ENCODE measurements around the gene BBS9. TPM values are rescaled to one million over a fixed set of nuclear protein-coding genes. Genes with fewer than 3 reads are reported as not detected.

Gene BBS9
- total and polyA plus RNA-seq, 4 experiments from 2014 or later: 13.9 to 27.3 (median 24.8) TPM

DNA sequence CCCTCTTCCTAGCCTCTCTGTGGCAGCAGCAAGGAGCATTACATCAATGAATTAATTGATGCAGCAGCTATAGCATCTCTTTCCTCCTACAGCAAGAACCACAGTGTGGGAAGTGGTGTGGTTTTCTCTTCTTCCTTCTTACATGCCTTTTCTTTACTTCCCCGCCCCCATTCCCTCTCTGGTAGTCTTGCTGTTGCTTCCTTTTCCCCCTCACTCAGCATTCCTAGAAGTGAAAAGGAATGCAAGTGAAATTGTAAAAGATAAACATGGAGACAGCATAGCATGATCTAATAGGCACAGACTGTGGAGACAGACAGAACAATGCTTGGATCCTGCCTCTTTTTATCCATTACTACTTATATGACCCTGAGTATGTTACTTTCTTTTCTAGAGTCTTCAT lies 405.5 kb downstream of the BBS9 start:
- H3K27me3 ChIP-seq (ENCODE audit: insufficient read depth, low read length): no peaks in the 10 kb centered on the region
- H3K9me3 ChIP-seq (ENCODE audit: control insufficient read depth in 1 of 2, low read length in 2 of 2): peaks cover 0 to 11% of the 10 kb centered on the region in 2 donors
- no peaks in the 10 kb centered on the region for H3K4me1 ChIP-seq (ENCODE audit: insufficient read depth, low read length)
- H3K27ac Mint-ChIP-seq: no peak overlapping the region
- peaks cover 3 to 40% (median 23%) of the 10 kb centered on the region in 8 donors for H3K9me3 Mint-ChIP-seq
- CTCF ChIA-PET (ENCODE audit: partially characterized antibody): no interaction called here
- no peaks in the 10 kb centered on the region for H3K4me1 Mint-ChIP-seq
- H3K36me3 ChIP-seq (ENCODE audit: insufficient read depth, low read length): no peaks in the 10 kb centered on the region
- H3K27ac ChIP-seq (ENCODE audit: low read depth, low read length): no peak overlapping the region
- peak overlapping the region in 1 of 8 donors; percentile 2 for H3K4me3 Mint-ChIP-seq
- DNase-seq: no peak
- H3K27me3 Mint-ChIP-seq: no peaks in the 10 kb centered on the region
- H3K36me3 Mint-ChIP-seq: peaks cover 72 to 91% of the 10 kb centered on the region in 2 donors
- POLR2A ChIA-PET (ENCODE audit: partially characterized antibody): no interaction called here
- intact Hi-C loops (cut with micrococcal nuclease): loop anchor here (10.0 kb wide), 1 partner anchor 60 kb away; no protein-coding TSS in a partner anchor
- no peak overlapping the region for H3K4me3 ChIP-seq (ENCODE audit: low read length in 2 of 2)

DNA sequence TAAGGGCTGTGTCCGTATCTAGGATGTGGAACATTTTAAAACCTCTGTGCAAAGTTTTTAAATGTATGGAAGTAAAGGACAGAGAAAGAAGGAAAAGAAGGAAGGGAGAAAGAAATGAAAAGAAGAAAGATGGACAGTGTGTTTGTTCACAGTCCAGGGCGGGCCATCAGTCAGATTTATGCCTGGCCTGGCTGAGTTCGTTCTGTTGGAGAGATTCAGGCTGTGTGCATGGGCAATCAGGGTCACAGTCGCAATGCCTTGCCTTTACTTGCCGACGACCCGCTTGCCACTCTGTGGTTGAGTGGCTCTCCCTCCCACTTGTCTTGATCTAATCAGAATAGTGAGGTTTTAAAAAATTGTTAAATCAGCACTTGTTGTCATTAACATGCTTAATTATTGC lies 406.6 kb downstream of the BBS9 start:
- Histone ChIP-seq H3K36me3 (ENCODE audit: insufficient read depth, low read length) (no peaks in the 10 kb centered on the region), H3K27ac (ENCODE audit: low read depth, low read length) (no peak overlapping the region), H3K9me3 (ENCODE audit: control insufficient read depth in 1 of 2, low read length in 2 of 2) (peaks cover 0 to 16% of the 10 kb centered on the region in 2 donors), H3K27me3 (ENCODE audit: insufficient read depth, low read length) (no peaks in the 10 kb centered on the region), H3K4me1 (ENCODE audit: insufficient read depth, low read length) (no peaks in the 10 kb centered on the region), H3K4me3 (ENCODE audit: low read length in 2 of 2) (no peak overlapping the region)
- Mint-ChIP-seq H3K4me1 (no peaks in the 10 kb centered on the region), H3K27ac (peak overlapping the region in 1 of 7 donors; percentile 61), H3K36me3 (peaks cover 79 to 94% of the 10 kb centered on the region in 2 donors), H3K27me3 (no peaks in the 10 kb centered on the region), H3K4me3 (peak overlapping the region in 1 of 8 donors; percentile 37), H3K9me3 (peaks cover 3 to 49% (median 31%) of the 10 kb centered on the region in 8 donors)
- ChIA-PET POLR2A (ENCODE audit: partially characterized antibody) (no interaction called here), CTCF (ENCODE audit: partially characterized antibody) (no interaction called here)
- DNase-seq: no peak
- intact Hi-C loops (cut with micrococcal nuclease): loop anchor here (10.0 kb wide), 1 partner anchor 59 kb away; no protein-coding TSS in a partner anchor

DNA sequence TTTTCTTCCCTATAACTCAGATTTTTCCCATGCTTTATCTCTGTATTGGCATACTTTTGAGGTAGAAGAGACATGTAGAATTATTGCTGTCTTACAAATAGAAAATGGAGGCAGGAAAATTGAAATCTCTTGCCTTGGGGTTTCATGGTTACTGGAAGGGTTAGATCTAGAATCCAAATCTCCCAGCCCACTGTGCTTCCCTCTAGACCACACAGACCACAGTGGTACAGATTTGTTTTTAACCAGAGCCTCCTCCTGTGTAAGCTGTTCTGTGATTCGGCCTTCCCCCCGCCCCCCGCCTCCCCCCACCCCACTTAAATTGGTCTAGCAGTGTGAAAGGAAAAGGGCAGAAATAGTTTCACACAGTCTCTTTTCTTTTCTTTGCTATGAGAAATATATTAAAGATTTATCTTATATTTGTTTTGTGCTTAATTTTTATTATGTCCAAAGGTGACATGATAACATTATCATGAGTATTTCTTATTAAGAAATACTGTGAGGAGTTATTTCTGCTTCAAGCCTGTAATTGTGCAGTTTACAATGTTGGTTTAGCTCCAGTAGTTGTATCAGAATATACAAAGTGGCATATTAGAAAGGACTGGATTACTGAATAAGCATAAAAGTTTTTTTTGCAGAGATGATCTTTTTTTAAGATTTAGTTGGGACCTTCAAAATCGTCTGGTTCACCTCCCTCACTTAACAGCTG lies 407.2 kb downstream of the BBS9 start:
- no peaks in the 10 kb centered on the region for H3K4me1 ChIP-seq (ENCODE audit: insufficient read depth, low read length)
- no peak overlapping the region for H3K4me3 ChIP-seq (ENCODE audit: low read length in 2 of 2)
- Mint-ChIP-seq H3K4me1 (no peaks in the 10 kb centered on the region), H3K4me3 (no peak overlapping the region), H3K27me3 (no peaks in the 10 kb centered on the region), H3K27ac (no peak overlapping the region), H3K9me3 (peaks cover 3 to 53% (median 34%) of the 10 kb centered on the region in 8 donors), H3K36me3 (peaks cover 81 to 94% of the 10 kb centered on the region in 2 donors)
- DNase-seq: no peak
- H3K9me3 ChIP-seq (ENCODE audit: control insufficient read depth in 1 of 2, low read length in 2 of 2): peaks cover 0 to 16% of the 10 kb centered on the region in 2 donors
- no peaks in the 10 kb centered on the region for H3K27me3 ChIP-seq (ENCODE audit: insufficient read depth, low read length)
- ChIA-PET POLR2A (ENCODE audit: partially characterized antibody) (no interaction called here), CTCF (ENCODE audit: partially characterized antibody) (no interaction called here)
- intact Hi-C loops (cut with micrococcal nuclease): loop anchor here (10.0 kb wide), 1 partner anchor 58 kb away; no protein-coding TSS in a partner anchor
- no peaks in the 10 kb centered on the region for H3K36me3 ChIP-seq (ENCODE audit: insufficient read depth, low read length)
- H3K27ac ChIP-seq (ENCODE audit: low read depth, low read length): no peak overlapping the region

DNA sequence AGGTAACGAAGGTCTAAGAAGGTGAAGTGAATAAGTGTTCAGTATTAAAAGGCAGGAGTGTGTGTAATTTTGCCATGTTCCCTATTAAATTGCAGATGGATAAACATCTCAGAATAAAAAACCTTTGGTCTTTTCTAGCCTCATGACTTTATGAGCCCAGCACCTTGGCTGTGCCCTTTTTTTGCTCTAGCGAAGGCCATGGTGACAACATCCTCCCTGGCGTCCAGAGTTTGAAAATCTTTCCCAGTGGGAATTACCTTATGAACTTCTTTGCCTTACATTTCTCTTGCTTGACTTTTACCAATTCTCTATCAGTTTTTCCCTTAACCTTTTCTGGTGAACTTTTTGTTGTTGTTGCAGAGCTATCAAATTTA lies 407.7 kb downstream of the BBS9 start:
- no peaks in the 10 kb centered on the region for H3K4me1 ChIP-seq (ENCODE audit: insufficient read depth, low read length)
- POLR2A ChIA-PET (ENCODE audit: partially characterized antibody): no interaction called here
- Mint-ChIP-seq H3K9me3 (peaks cover 3 to 53% (median 34%) of the 10 kb centered on the region in 8 donors), H3K36me3 (peaks cover 78 to 90% of the 10 kb centered on the region in 2 donors), H3K4me3 (no peak overlapping the region), H3K27me3 (no peaks in the 10 kb centered on the region), H3K27ac (no peak overlapping the region), H3K4me1 (no peaks in the 10 kb centered on the region)
- no peaks in the 10 kb centered on the region for H3K27me3 ChIP-seq (ENCODE audit: insufficient read depth, low read length)
- no peak overlapping the region for H3K27ac ChIP-seq (ENCODE audit: low read depth, low read length)
- no peaks in the 10 kb centered on the region for H3K36me3 ChIP-seq (ENCODE audit: insufficient read depth, low read length)
- peaks cover 0 to 16% of the 10 kb centered on the region in 2 donors for H3K9me3 ChIP-seq (ENCODE audit: control insufficient read depth in 1 of 2, low read length in 2 of 2)
- no peak for DNase-seq
- intact Hi-C loops (cut with micrococcal nuclease): loop anchor here (10.0 kb wide), 1 partner anchor 58 kb away; no protein-coding TSS in a partner anchor
- CTCF ChIA-PET (ENCODE audit: partially characterized antibody): no interaction called here
- no peak overlapping the region for H3K4me3 ChIP-seq (ENCODE audit: low read length in 2 of 2)

DNA sequence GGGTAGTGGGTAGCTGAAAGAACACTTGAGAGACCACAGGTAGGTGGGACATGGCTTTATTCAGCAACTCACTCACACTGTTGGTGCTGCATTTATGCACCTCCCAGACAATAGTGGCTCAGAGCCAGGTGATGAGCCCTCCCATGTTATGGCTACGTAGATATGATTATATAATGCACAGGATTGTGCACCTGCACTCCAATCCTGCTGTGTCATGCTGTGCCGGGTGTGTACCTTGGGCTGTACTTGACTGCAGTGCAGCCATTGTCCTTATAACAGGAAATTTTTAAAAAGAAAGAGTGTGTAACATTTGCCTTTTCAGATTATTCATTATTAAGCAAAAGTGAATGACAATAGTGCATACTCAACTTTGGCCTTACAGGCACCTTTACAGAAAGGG lies 409.8 kb downstream of the BBS9 start:
- peaks cover 78 to 90% of the 10 kb centered on the region in 2 donors for H3K36me3 Mint-ChIP-seq
- POLR2A ChIA-PET (ENCODE audit: partially characterized antibody): no interaction called here
- H3K4me3 Mint-ChIP-seq: no peak overlapping the region

DNA sequence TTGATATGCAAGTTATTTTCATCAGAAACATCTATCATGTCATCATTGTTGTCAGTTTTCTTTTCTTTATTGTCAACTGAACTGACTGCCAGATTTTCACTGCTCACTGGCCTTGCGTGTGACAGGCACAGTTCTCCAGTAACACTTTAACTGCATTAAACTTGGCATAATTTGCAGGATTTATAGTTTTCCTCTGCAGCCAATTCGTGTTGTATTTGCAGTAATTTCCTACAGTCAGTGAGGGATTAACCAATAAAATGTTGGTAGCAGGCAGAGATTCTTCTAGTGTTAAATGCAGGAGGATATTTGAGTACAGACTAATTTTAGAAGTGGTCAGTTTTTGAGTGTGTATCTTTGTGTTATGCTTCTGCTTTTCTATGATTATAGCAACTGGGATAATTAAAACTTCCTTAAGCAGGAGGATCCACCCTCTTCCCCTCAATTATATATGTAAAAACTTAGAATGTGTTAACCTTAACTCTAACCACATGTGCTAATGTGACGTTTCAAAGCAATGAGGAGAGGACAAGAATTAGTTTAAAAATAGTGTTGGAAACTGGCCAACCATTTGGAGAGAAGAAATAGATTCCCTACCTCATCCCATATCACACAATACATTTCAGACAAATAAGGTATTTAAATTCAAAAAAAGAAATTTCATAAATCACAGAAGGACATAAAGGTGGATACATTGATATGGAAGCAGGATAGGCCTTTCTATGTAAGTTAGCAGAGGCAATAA lies 410.5 kb downstream of the BBS9 start:
- no peak overlapping the region for H3K4me3 Mint-ChIP-seq
- no peak overlapping the region for H3K27ac Mint-ChIP-seq
- intact Hi-C loops (cut with micrococcal nuclease): loop anchor here (10.0 kb wide), 1 partner anchor 55 kb away; no protein-coding TSS in a partner anchor
- POLR2A ChIA-PET (ENCODE audit: partially characterized antibody): no interaction called here
- no peaks in the 10 kb centered on the region for H3K4me1 Mint-ChIP-seq
- Histone ChIP-seq H3K4me3 (ENCODE audit: low read length in 2 of 2) (no peak overlapping the region), H3K27ac (ENCODE audit: low read depth, low read length) (no peak overlapping the region), H3K36me3 (ENCODE audit: insufficient read depth, low read length) (no peaks in the 10 kb centered on the region), H3K9me3 (ENCODE audit: control insufficient read depth in 1 of 2, low read length in 2 of 2) (peaks cover 0 to 16% of the 10 kb centered on the region in 2 donors), H3K27me3 (ENCODE audit: insufficient read depth, low read length) (no peaks in the 10 kb centered on the region), H3K4me1 (ENCODE audit: insufficient read depth, low read length) (no peaks in the 10 kb centered on the region)
- DNase-seq: no peak
- CTCF ChIA-PET (ENCODE audit: partially characterized antibody): no interaction called here
- H3K36me3 Mint-ChIP-seq: peaks cover 75 to 86% of the 10 kb centered on the region in 2 donors
- no peaks in the 10 kb centered on the region for H3K27me3 Mint-ChIP-seq
- H3K9me3 Mint-ChIP-seq: peaks cover 6 to 65% (median 47%) of the 10 kb centered on the region in 8 donors

More for the DNA sequence above, 409.8 kb downstream of the BBS9 start:
- CTCF ChIA-PET (ENCODE audit: partially characterized antibody): no interaction called here
- Mint-ChIP-seq H3K27ac (no peak overlapping the region), H3K9me3 (peaks cover 6 to 65% (median 46%) of the 10 kb centered on the region in 8 donors), H3K4me1 (no peaks in the 10 kb centered on the region), H3K27me3 (no peaks in the 10 kb centered on the region)
- peaks cover 0 to 16% of the 10 kb centered on the region in 2 donors for H3K9me3 ChIP-seq (ENCODE audit: control insufficient read depth in 1 of 2, low read length in 2 of 2)
- intact Hi-C loops (cut with micrococcal nuclease): loop anchor here (10.0 kb wide), 1 partner anchor 56 kb away; no protein-coding TSS in a partner anchor
- no peak overlapping the region for H3K27ac ChIP-seq (ENCODE audit: low read depth, low read length)
- no peak overlapping the region for H3K4me3 ChIP-seq (ENCODE audit: low read length in 2 of 2)
- DNase-seq: peak in 2 of 5 donors; percentile 0 to 3
- H3K27me3 ChIP-seq (ENCODE audit: insufficient read depth, low read length): no peaks in the 10 kb centered on the region
- no peaks in the 10 kb centered on the region for H3K36me3 ChIP-seq (ENCODE audit: insufficient read depth, low read length)
- no peaks in the 10 kb centered on the region for H3K4me1 ChIP-seq (ENCODE audit: insufficient read depth, low read length)

DNA sequence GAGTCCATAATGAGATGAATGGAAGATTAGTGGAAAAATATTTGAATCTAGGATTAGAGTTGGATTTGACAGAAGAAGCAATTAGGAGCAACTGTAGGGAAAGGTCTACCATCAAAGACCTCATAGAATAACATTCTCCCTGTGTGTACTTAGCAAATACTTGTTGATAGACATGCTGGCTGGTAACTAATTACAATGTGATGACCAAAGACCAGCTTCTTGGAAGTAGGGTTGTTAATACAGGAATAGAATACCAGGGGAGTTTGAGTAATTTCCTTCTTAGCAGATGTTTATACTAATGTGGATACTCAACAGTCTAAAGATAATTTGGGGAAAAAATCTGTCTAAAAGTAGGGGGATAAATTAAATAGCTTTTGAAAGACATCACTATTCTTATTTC lies 418.5 kb downstream of the BBS9 start:
- Histone ChIP-seq H3K4me1 (ENCODE audit: insufficient read depth, low read length) (no peaks in the 10 kb centered on the region), H3K4me3 (ENCODE audit: low read length in 2 of 2) (no peak overlapping the region), H3K9me3 (ENCODE audit: control insufficient read depth in 1 of 2, low read length in 2 of 2) (no peaks in the 10 kb centered on the region), H3K36me3 (ENCODE audit: insufficient read depth, low read length) (no peaks in the 10 kb centered on the region), H3K27me3 (ENCODE audit: insufficient read depth, low read length) (no peaks in the 10 kb centered on the region), H3K27ac (ENCODE audit: low read depth, low read length) (no peak overlapping the region)
- no peaks in the 10 kb centered on the region for H3K4me1 Mint-ChIP-seq
- H3K27ac Mint-ChIP-seq: no peak overlapping the region
- peaks cover 38 to 52% of the 10 kb centered on the region in 2 donors for H3K36me3 Mint-ChIP-seq
- ChIA-PET POLR2A (ENCODE audit: partially characterized antibody) (interaction anchor here (0.5 kb wide), 1 partner anchor 60 kb away, joined by 3 read pairs; no protein-coding TSS in a partner anchor), CTCF (ENCODE audit: partially characterized antibody) (no interaction called here)
- intact Hi-C loops (cut with micrococcal nuclease): no loop called here
- H3K9me3 Mint-ChIP-seq: peaks cover 2 to 11% (median 7%) of the 10 kb centered on the region in 8 donors
- DNase-seq: no peak
- no peaks in the 10 kb centered on the region for H3K27me3 Mint-ChIP-seq
- H3K4me3 Mint-ChIP-seq: no peak overlapping the region
